SW 1271 (cell line): Measurements from ENCODE around the gene SPDYE5.
"Not testable (repeated sequence)": the region's sequence is repeated elsewhere in the genome, so short reads cannot be mapped to it uniquely, and the experiment has no call there.

Source experiments
- DNase-seq, 2 experiments: peaks; one replicate each; lab custom pipeline; 2025; lab: John Stamatoyannopoulos, UW

SPDYE5 gene

GRCh38 chr7:75492020-75492419 lies at the start of gene SPDYE5:
TSS of gene SPDYE5 (plus strand) at chr7:75492320. CDS start at chr7:75494048, 1,728 bp downstream.
- not testable (repeated sequence) for DNase-seq

DNA sequence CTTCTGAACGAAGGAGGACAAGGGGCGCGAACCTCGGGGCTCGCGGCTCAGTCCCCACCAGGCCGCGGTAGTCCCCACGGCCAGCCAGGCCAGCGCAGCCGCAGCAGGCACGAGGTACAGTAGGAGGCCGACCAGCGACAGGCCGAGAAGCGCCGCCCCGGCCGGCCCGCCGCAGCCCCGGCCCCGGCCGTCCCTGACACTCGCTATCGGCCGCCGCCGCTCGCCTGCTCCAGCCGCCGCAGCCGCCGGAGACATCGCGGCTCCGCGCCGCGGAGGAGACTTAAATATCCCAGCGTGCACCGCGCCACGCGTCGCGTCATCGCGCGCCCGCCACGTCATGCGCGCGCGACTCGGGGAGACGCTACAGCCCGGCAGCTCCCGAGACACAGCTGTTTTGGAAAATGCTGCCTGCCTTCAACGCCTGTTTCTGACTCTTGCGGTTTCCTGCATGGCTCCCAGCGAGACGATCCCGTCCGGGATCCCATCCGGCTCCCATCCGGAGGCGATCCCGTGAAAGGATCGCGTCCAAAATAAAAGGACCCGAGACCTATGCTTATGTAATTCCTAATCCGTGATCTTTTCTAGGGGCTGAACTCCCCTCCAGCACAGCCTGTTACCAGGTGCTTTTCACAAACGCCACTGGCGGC lies 49.5 kb upstream of the SPDYE5 start:
- DNase-seq = not testable (repeated sequence)

- DNase-seq = not testable (repeated sequence)
Measured at GRCh38 chr7:75449946-75450345, 42.2 kb upstream of the SPDYE5 start.

- DNase-seq = not testable (repeated sequence)
Measured at GRCh38 chr7:75452494-75452955, 39.6 kb upstream of the SPDYE5 start.

DNA sequence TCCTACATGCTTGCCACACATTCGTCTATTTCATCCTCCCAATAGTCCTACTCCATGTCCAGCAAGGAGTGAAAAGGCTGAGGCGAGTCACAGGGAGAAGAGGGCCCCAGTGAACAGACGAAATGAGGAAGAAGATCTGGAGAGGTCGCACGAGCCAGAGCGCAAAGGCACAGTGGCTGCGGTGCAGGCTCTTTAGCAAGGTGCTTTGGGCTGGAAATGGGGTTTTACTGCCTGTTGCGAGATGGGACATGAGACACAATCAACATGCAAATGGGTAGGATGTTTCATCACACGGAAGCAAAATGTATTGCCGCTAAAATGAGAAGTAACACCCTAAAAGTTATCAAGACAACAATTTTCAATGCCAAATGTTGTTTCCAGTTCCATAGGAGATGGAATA lies 35.7 kb upstream of the SPDYE5 start:
- DNase-seq = not testable (repeated sequence)

DNA sequence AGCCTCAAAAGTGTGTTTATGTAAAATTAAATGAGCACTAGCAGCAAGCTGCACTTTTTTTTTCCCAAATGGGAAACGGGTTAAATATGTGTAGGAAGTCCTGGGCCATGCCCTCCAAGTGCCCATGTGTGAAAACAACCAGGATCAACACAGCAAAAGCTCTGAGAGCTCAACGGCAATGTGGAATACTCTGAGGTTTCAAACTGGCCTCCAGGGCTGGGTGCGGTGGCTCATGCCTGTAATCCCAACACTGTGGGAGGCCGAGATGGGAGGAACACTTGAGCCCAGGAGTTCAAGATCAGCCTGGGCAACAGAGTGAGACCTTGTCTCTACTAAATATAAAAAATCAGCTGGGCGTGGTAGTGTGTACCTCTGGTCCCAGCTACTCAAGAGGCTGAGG lies 34.1 kb upstream of the SPDYE5 start:
- not testable (repeated sequence) for DNase-seq

DNA sequence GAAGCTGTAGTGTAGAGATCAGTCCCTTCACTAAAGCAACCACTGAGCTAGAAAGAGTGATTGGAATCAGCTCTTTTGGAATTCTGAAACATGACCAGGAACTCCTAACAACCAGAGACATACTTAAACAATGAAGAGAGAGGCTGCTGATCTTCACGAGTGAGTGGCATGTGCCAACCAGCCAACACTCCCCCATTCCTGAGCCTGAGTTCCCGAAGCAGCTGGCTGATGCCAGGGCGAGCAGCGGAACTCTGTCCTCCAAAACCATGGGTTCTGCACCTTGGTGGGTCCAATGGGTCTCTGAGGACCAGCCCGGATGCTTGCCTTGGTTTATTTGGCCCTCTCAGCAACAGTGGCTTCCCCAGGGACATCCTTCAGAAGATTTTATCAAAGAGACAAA lies 31.6 kb upstream of the SPDYE5 start:
- not testable (repeated sequence) for DNase-seq

GRCh38 chr7:75470166-75470565 lies 22.0 kb upstream of the SPDYE5 start:
- DNase-seq = not testable (repeated sequence)

GRCh38 chr7:75477457-75477856 lies 14.7 kb upstream of the SPDYE5 start:
- DNase-seq = not testable (repeated sequence)

DNA sequence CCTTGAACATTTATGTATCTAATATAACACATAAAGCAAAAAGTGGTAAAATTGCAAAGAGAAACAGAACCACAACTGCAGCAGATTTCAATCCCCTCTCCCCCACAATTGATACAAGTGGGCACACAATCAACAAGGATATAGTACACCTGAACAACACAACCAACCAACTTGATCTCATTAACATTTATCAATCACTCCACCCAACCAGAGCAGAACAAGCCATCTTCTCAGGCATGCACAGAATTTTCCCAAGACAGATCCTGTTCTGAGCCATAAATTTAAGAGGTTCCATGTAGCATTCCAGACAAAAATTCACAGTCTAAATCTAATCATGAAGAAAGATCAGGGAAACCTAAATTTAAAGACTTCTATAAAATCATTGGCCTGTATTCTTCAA lies 11.8 kb upstream of the SPDYE5 start:
- not testable (repeated sequence) for DNase-seq

- not testable (repeated sequence) for DNase-seq
Measured at GRCh38 chr7:75485355-75485978, 6.7 kb upstream of the SPDYE5 start.

GRCh38 chr7:75485979-75486643 lies 6.0 kb upstream of the SPDYE5 start, which contains the start of gene POM121C:
TSS of gene POM121C (minus strand) at chr7:75486299. CDS start at chr7:75441496, 44,803 bp downstream.
- peak; percentile 68 to 80 for DNase-seq

DNA sequence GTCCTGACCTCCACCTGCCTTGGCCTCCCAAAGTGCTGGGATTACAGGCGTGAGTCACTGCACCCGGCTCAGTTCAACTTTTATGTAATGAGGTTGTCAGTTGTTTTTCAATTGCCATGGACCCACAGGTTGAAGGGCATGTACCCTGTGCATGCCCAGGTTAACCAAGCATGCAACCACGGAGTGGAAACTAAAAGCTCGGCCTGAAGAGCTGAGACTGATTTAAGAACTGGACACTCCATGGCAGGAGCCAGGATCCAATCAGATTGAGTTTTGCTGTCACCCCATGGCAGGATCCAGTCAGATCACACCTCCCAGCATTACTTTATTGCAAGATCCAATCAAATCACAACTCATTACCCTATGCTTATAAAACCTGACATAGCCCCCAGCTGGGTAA lies 16.9 kb downstream of the SPDYE5 start:
- not testable (repeated sequence) for DNase-seq

- DNase-seq = not testable (repeated sequence)
Measured at GRCh38 chr7:75518842-75519241, 26.7 kb downstream of the SPDYE5 start.

- not testable (repeated sequence) for DNase-seq
Measured at GRCh38 chr7:75521727-75522126, 29.6 kb downstream of the SPDYE5 start.

DNA sequence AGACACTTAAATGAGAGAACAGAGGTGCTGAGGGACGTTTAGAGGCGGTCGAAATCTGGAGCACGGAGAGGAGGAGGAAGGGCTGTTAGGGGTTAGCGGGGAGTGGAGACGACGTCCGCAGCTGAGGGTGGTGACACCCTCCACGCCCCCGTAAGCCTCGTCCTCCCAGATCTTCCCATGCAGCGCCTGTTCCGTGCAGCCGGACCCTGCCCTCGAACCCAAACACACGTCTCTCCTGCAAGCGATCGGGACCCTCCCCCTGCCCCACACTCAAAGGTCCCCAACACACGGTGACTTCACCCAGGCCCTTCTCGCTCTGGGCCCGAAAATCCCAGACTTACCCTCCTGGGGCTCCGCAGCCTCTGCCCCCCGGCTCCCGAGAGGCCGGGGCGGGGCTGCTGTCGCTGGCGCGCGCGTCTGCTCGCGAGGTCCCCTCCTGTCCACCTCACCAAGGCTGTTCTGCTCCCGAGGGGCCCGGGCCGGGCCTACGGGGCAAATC lies 35.2 kb downstream of the SPDYE5 start:
- not testable (repeated sequence) for DNase-seq

- DNase-seq = no peak
Measured at GRCh38 chr7:75531359-75531821, 39.3 kb downstream of the SPDYE5 start.

- no peak for DNase-seq
Measured at GRCh38 chr7:75532639-75533038, 40.5 kb downstream of the SPDYE5 start.

GRCh38 chr7:75533926-75534325 lies 41.8 kb downstream of the SPDYE5 start:
- DNase-seq = no peak

- no peak for DNase-seq
Measured at GRCh38 chr7:75534727-75535307, 42.7 kb downstream of the SPDYE5 start.

GRCh38 chr7:75536491-75536890 lies 44.4 kb downstream of the SPDYE5 start:
- no peak for DNase-seq

DNA sequence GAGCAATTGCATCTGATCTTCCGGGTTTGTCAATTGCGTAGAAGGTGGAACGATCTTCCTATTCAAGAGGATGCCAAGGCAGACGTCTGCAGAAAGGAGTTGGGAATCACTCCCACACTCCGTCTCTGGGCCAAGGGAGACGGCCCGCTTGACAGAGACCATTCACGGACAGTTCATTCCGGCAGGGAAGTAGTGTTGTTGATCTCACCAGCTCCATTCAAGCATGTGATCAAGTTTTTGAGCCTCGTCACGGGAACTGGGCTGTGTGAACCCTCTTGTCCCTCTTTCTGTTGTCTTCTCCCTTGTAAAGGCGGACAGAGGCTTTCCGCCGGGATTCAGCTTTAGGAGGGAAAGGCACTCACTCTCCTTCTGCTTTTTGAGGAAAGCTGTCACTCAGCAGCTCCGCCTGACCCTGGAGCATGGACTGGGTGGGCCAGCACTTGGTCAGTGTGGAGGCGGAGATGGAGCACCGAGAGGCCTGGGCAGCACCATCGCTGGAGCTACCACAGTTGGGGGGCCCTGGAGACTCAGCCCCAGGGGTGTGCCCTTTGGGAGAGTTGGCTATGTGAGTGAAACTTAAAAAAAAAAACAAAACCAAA lies 44.9 kb downstream of the SPDYE5 start:
- DNase-seq = no peak
